Activated T-helper 1 cell treated with Interleukin-2 at 50 U/mL for 16 hours (primary cell): ENCODE measurements around the gene CDC37.

ENCODE experiments used
- DNase-seq: peaks from one replicate; pipeline ENCODE4 v3.0.0-alpha.2; 2020; ENCODE audit warnings: low read depth

CDC37 gene

DNA sequence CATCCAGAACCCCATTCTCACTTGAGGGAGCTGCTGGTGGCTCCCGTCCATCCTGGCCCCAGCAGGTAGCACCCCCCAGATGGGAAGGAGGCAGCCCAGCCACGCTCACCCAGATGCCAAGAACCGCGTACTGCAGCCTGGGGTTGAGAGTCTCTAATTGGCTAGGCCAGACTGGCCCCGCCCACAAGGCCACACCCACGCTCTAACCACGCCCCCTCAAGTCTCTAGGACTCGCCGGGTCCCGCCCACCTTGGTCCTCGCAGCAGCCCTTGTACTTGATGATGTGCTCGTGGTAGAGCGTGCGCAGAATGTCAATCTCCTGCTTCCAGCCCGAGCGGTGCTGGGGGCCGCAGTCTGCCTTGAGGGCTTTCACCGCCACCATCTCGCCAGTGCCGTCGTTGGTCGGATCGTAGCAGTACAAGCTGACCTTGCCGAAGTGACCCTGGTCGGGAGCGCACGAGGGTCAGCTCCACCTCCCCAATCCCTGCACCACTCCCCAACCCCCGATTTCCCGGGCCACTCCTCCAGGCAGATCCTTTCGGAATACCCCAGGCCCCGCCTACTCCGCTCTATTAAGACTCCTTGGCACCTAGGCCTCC is 49.5 kb downstream of the CDC37 start:
- no peak for DNase-seq

DNA sequence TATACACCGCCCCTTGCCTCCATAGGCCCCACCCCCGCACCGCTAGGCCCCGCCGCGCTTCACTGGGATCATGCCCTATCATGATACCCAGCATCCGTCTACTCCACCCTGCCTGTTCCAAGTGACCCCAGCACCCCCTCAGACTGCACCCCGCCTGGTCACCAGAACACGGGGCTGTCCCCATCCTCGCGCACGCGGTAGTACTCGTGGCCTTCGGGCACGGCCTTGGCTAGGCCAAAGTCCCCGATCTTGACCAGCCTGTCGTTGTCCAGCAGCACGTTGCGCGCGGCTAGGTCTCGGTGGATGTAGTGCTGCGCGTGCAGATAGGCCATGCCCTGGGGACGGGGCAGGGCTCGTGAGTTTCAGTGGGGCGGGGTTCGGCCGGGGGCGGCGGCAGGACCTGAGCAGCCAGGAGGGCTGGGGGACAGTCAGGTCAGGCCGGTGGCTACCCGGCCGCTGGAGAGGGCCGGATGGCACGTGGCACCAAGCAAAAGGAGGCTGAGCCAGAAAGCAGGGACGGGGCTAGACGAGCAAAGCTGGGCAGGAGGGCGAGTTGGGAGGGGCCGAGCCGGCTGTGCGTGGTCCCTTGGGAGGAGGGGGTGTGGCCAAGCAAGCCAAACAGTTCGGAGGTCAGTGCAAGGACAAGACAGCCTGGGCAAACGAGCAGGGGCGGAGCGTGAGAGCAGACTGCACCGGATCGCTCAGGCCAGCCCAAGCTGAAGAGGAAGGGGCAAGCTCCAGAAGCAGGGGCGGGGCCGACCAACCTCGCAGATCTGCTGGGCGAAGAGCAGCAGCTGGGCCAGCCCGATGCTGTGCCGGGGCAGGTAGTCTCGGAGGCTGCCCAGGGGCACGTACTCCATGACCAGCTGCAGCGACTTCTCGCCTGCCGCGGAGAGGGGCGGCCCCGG is 50.3 kb downstream of the CDC37 start:
- DNase-seq: no peak

DNA sequence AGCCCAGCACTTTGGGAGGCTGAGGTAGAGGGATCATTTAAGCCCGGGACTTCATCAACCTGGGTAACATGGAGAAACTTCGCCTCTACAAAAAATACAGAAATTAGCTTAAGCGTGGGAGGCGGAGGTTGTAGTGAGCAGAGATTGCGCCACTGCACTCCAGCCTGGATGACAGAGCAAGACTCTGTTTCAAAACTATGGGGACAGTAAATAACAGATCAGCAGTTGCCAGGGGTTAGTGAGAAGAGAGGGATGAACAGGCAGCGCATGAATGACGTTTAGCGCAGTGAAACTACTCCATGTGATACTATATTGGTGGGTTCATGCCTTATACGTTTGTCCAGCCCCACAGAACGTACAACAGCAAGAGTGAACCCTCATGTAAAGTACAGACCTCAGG is 56.8 kb downstream of the CDC37 start:
- no peak for DNase-seq

DNA sequence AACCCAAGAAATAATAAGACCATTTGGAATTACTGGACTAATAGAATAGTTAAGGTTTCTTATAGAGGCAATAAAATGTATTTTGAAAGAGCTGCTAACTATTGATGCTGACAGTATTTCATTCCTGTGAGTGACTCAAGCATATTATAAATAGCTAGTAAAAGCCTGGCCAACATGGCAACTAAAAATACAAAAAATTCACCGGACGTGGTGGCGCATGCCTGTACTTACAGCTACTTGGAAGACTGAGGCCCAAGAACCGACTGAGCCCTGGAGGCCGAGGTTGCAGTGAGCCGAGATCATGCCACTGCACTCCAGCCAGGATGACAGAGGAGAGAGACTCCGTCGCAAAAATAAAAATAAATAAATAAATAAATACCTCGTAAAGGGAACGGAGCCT is 58.6 kb downstream of the CDC37 start:
- no peak for DNase-seq

DNA sequence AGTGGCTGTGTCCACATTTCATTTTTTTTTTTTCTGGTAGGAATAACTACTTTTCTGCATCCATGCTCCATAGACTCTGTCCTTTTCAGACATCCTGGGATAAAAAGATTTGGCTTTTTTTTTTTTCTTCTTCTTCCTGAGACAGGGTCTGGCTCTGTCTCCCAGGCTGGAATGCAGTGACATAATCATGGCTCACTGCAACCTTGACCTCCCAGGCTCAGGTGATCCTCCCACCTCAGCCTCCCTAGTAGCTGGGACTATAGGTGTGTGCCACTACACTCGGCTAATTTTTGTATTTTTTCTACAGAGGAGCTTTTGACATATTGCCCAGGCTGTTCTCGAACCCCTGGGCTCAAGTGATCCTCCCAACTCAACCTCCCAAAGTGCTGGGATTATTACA is 59.8 kb downstream of the CDC37 start:
- DNase-seq: no peak
